Osteocyte (in vitro differentiated cells): ENCODE data around the gene TTN. TPM values are rescaled to one million over a fixed set of nuclear protein-coding genes. Genes with fewer than 3 reads are reported as not detected.

Source experiments
- DNase-seq: peaks from one replicate; pipeline ENCODE4 v3.0.0; 2021; ENCODE audit warnings: mixed read lengths; ENCODE audit not compliant: unreplicated experiment; ENCODE audit errors: extremely low spot score
- H3K27ac Mint-ChIP-seq: one replicate; pipeline ENCODE4 v1.8.0; 2021; ENCODE audit warnings: mild to moderate bottlenecking, mixed read lengths; ENCODE audit not compliant: unreplicated experiment
- H3K27me3 Mint-ChIP-seq: one replicate; pipeline ENCODE4 v1.8.0; 2021; ENCODE audit warnings: mixed read lengths; ENCODE audit not compliant: unreplicated experiment
- H3K36me3 Mint-ChIP-seq: one replicate; pipeline ENCODE4 v1.8.0; 2021; ENCODE audit warnings: mixed read lengths; ENCODE audit not compliant: unreplicated experiment
- H3K4me1 Mint-ChIP-seq: one replicate; pipeline ENCODE4 v1.8.0; 2021; ENCODE audit warnings: mixed read lengths; ENCODE audit not compliant: unreplicated experiment
- H3K4me3 Mint-ChIP-seq: one replicate; pipeline ENCODE4 v1.8.0; 2021; ENCODE audit warnings: mild to moderate bottlenecking, moderate library complexity, mixed read lengths; ENCODE audit not compliant: unreplicated experiment
- H3K9me3 Mint-ChIP-seq: one replicate; pipeline ENCODE4 v1.8.0; 2021; ENCODE audit warnings: mixed read lengths; ENCODE audit not compliant: unreplicated experiment
- CTCF ChIP-seq: fragments of 200-600 bp; sonication (generic); IDR thresholded peaks from 2 replicates; pipeline ENCODE4 v1.5.0; 2021; ENCODE audit warnings: antibody characterized with exemption, mild to moderate bottlenecking, moderate library complexity
- total RNA-seq: library from RNA; stranded (reverse); gene quantifications from 2 replicates; pipeline ENCODE4 v1.2.1, GENCODE V29; 2021

The TTN gene
- total RNA-seq, 1 donor from 2014 or later: not detected

GRCh38 chr2:178491612-178492011 lies 315.6 kb downstream of the TTN start:
- H3K27ac Mint-ChIP-seq: no peak overlapping the region
- TF ChIP-seq CTCF: no peak
- peaks cover 7% of the 10 kb centered on the region for H3K4me1 Mint-ChIP-seq
- H3K27me3 Mint-ChIP-seq: no peaks in the 10 kb centered on the region
- no peaks in the 10 kb centered on the region for H3K9me3 Mint-ChIP-seq
- H3K4me3 Mint-ChIP-seq: no peak overlapping the region
- H3K36me3 Mint-ChIP-seq: peaks cover 57% of the 10 kb centered on the region
- DNase-seq: no peak

GRCh38 chr2:178485356-178485755 lies 321.9 kb downstream of the TTN start:
- no peaks in the 10 kb centered on the region for H3K9me3 Mint-ChIP-seq
- H3K4me3 Mint-ChIP-seq: no peak overlapping the region
- no peak for DNase-seq
- H3K27me3 Mint-ChIP-seq: no peaks in the 10 kb centered on the region
- peaks cover 31% of the 10 kb centered on the region for H3K36me3 Mint-ChIP-seq
- no peak overlapping the region for H3K27ac Mint-ChIP-seq
- peaks cover 41% of the 10 kb centered on the region for H3K4me1 Mint-ChIP-seq
- no peak for TF ChIP-seq CTCF

- Mint-ChIP-seq H3K27me3 (no peaks in the 10 kb centered on the region), H3K36me3 (peaks cover 25% of the 10 kb centered on the region), H3K4me3 (no peak overlapping the region), H3K9me3 (no peaks in the 10 kb centered on the region), H3K27ac (no peak overlapping the region), H3K4me1 (peaks cover 42% of the 10 kb centered on the region)
- DNase-seq: no peak
- TF ChIP-seq CTCF: no peak
Observed at GRCh38 chr2:178484245-178485041, 322.8 kb downstream of the TTN start.

DNA sequence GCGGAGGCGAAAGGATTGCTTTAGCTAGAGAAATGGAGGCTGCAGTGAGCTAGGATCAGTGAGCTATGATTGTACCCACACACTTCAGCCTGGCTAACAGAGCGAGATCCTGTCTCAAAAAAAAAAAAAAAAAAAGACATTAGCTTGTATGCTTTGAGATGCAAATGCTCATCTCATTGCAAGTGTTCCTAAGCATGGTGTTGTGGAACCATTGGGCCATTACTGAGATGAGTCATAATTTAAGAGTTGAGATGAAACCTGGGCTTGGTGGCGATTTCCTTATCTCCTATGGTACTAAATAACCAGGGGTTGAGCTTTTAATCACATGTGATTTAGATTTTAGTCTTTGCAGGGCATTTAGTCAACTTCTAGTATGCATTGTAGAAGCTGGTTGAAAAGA lies 324.8 kb downstream of the TTN start:
- Mint-ChIP-seq H3K36me3 (peaks cover 17% of the 10 kb centered on the region), H3K9me3 (no peaks in the 10 kb centered on the region), H3K27ac (no peak overlapping the region), H3K27me3 (no peaks in the 10 kb centered on the region), H3K4me1 (peaks cover 45% of the 10 kb centered on the region), H3K4me3 (peak overlapping the region; percentile 89)
- no peak for DNase-seq
- TF ChIP-seq CTCF: no peak

DNA sequence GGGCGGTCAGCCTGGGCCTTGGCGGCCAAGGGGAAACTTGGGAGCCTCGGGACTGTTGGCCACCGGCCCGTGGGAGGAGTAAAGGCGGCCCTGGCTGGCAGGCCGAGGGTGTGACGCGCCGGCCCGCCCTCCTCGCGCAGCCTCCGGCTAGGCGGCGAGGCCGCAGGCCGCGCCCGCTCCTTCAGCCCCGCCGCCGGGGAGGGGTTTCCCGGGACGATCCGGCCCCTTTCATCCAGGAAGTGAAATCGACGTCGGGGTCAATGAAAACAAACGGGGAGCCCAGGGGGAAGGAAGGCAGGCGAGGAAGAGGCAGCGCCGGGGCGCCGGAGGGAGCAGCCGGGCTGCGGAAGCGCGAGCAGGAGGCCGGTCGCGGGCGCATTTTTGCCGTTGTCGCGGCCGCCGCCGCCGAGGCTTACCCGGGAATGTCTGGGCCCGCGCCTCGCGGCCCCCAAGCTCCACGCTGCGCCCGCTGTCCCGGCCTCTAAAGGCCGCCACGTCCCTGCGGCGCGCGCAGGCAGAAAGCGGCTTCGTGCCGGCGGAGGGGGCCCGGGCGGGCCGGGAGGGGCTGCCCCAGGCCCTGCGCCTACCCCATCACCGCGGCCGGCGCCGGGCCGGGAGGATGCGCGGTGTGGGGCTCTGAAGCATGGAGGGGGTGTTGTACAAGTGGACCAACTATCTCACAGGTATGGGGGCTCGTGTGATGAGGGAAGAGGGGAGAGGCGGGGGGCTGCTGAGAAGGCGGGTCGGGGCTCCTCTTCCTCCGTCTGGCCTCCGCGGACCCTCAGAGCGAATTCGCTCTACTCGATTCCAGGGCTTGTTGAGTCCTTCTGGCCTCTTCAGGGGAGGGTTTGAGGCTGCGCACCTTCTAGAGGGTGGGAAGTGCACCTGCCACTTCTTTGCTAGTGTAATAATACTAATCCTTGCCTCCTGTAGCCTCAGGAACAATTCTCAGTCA lies 326.7 kb downstream of the TTN start, which contains the start of gene PLEKHA3:
Gene PLEKHA3, plus strand, starts transcription at position 231 of the 955 bp plus-strand sequence. Its CDS starts 413 bp downstream, at position 644.
- no peak for TF ChIP-seq CTCF
- Mint-ChIP-seq H3K36me3 (peaks cover 3% of the 10 kb centered on the region), H3K4me1 (peaks cover 59% of the 10 kb centered on the region), H3K27ac (peak within 1 kb of the TSS; percentile 100), H3K9me3 (no peaks in the 10 kb centered on the region), H3K4me3 (peak within 1 kb of the TSS; percentile 94), H3K27me3 (no peaks in the 10 kb centered on the region)
- DNase-seq: peak; percentile 98
